B cell (primary cell): Measurements from ENCODE around the gene BCL2. TPM values are rescaled to one million over a fixed set of nuclear protein-coding genes. Genes with fewer than 3 reads are reported as not detected.

ENCODE experiments used
- ATAC-seq: fragments of 200-7000 bp; cut with Tn5 transposase; one replicate; pipeline ENCODE4 v1.10.0; 2021; ENCODE audit warnings: low read depth, mild to moderate bottlenecking, moderate number of reproducible peaks, moderate library complexity
- CTCF ChIA-PET: fragments of 350-600 bp; sonication (Branson Sonifier 250); formaldehyde crosslinking; loops from one replicate; lab custom pipeline; 2021; ENCODE audit warnings: antibody characterized with exemption, inconsistent platforms; lab: Charles Lee
- POLR2A ChIA-PET: fragments of 350-600 bp; sonication (Branson Sonifier 250); formaldehyde crosslinking; loops from one replicate; lab custom pipeline; 2021; ENCODE audit warnings: antibody characterized with exemption; lab: Charles Lee
- DNase-seq: peaks from one replicate; pipeline ENCODE4 v3.0.0; 2013
- H2AFZ ChIP-seq: 2 replicates; pipeline ENCODE4 v1.6.1; 2012; ENCODE audit warnings: mild to moderate bottlenecking, low read depth, low read length; ENCODE audit not compliant: insufficient read depth, poor library complexity, severe bottlenecking
- H3K27ac ChIP-seq, 2 donors: 1 replicate in 1 of 2; 2 replicates in 1 of 2; pipeline ENCODE4 v1.5.1; 2012 to 2013; ENCODE audit warnings: low read length in 2 of 2, mild to moderate bottlenecking in 2 of 2, moderate library complexity in 1 of 2
- H3K27me3 ChIP-seq, 4 experiments: fragments of 200-600 bp in 1 of 4; sonication (generic) in 1 of 4; replicated peaks in 1 of 4; 1 replicate in 2 of 4; 2 replicates in 2 of 4; pipeline versions ENCODE4 v1.6.1 to v1.7.0; 2013 to 2016; ENCODE audit warnings: low read length in 3 of 4, mild to moderate bottlenecking in 2 of 4, mixed read lengths in 1 of 4, moderate library complexity in 1 of 4; ENCODE audit not compliant: insufficient read depth in 4 of 4, control insufficient read depth in 3 of 4; ENCODE audit errors: control extremely low read depth in 1 of 4
- H3K36me3 ChIP-seq, 2 experiments: replicated peaks in 1 of 2; 1 replicate in 1 of 2; 2 replicates in 1 of 2; pipeline versions ENCODE4 v1.6.1 to v1.7.1; 2013; ENCODE audit warnings: low read length in 1 of 2; ENCODE audit not compliant: insufficient read depth in 2 of 2, control insufficient read depth in 1 of 2; ENCODE audit errors: control extremely low read depth in 1 of 2, extremely low read depth in 1 of 2
- H3K4me1 ChIP-seq, 2 donors: fragments of 200-600 bp in 1 of 2; sonication (generic) in 1 of 2; 1 replicate in 1 of 2; 2 replicates in 1 of 2; pipeline versions ENCODE4 v1.5.1 to v1.6.1; 2013 to 2017; ENCODE audit warnings: low read length in 2 of 2; ENCODE audit not compliant: control insufficient read depth in 2 of 2, insufficient read depth in 2 of 2
- H3K4me2 ChIP-seq: replicated peaks from 2 replicates; pipeline ENCODE3; 2012; ENCODE audit warnings: mild to moderate bottlenecking, low read depth, low read length; ENCODE audit not compliant: poor library complexity, severe bottlenecking
- H3K4me3 ChIP-seq, 5 experiments: fragments of 200-600 bp in 1 of 5; sonication (generic) in 1 of 5; 1 replicate in 3 of 5; 2 replicates in 2 of 5; pipeline versions ENCODE4 v1.5.1 to v1.7.0; 2011 to 2016; ENCODE audit warnings: low read length in 4 of 5, mild to moderate bottlenecking in 4 of 5, low read depth in 2 of 5, control low read depth in 1 of 5, moderate library complexity in 1 of 5; ENCODE audit not compliant: insufficient read depth in 1 of 5; ENCODE audit errors: control extremely low read depth in 1 of 5, extremely low read depth in 1 of 5
- H3K79me2 ChIP-seq: fragments of 200-600 bp; sonication (generic); one replicate; pipeline ENCODE4 v1.6.0; 2016; ENCODE audit warnings: low read length; ENCODE audit not compliant: control insufficient read depth, insufficient read depth
- H3K9ac ChIP-seq: fragments of 200-600 bp; sonication (generic); 2 replicates; pipeline ENCODE4 v1.6.1; 2017; ENCODE audit warnings: mild to moderate bottlenecking, low read length, moderate library complexity
- H3K9me3 ChIP-seq, 3 donors: one replicate each; pipeline versions ENCODE4 v1.6.1 to v1.7.1; 2013; ENCODE audit warnings: low read length in 2 of 3; ENCODE audit not compliant: control insufficient read depth in 2 of 3, insufficient read depth in 1 of 3; ENCODE audit errors: control extremely low read depth in 1 of 3
- H4K20me1 ChIP-seq: 2 replicates; pipeline ENCODE4 v1.6.0; 2012; ENCODE audit warnings: mild to moderate bottlenecking, low read length; ENCODE audit not compliant: insufficient read depth, control insufficient read depth, poor library complexity, severe bottlenecking
- H3K27ac Mint-ChIP-seq: one replicate; pipeline ENCODE4 v1.8.0; 2021; ENCODE audit warnings: mixed read lengths
- H3K27me3 Mint-ChIP-seq: one replicate; pipeline ENCODE4 v1.8.0; 2021; ENCODE audit warnings: mixed read lengths
- H3K4me1 Mint-ChIP-seq: one replicate; pipeline ENCODE4 v1.8.0; 2021; ENCODE audit warnings: mixed read lengths
- H3K4me3 Mint-ChIP-seq: one replicate; pipeline ENCODE4 v1.8.0; 2021; ENCODE audit warnings: mixed read lengths
- H3K9me3 Mint-ChIP-seq: one replicate; pipeline ENCODE4 v1.8.0; 2022; ENCODE audit warnings: mixed read lengths; ENCODE audit not compliant: insufficient read depth
- EZH2 ChIP-seq: IDR thresholded peaks from 2 replicates; pipeline ENCODE4 v1.6.1; 2012; ENCODE audit warnings: borderline replicate concordance, low read depth, mild to moderate bottlenecking, moderate library complexity, low read length; ENCODE audit not compliant: insufficient read depth, poor library complexity, severe bottlenecking
- WGBS: methylation state at CpG from one replicate; pipeline ENCODE4 v1.1.5; 2013; ENCODE audit warnings: missing lambda C conversion rate; ENCODE audit not compliant: insufficient coverage; 5-methylcytosine and 5-hydroxymethylcytosine counted together
- intact Hi-C: fragments of 100-400 bp; cut with micrococcal nuclease; formaldehyde crosslinking; loops from one replicate; pipeline ENCODE4 v1.10.0; 2022
- polyA plus RNA-seq: library from polyadenylated mRNA; depleted of rRNA; stranded (reverse); fragments of >200 nt; gene quantifications from 2 replicates; pipeline ENCODE4 v1.2.3, GENCODE V29; 2012
- total RNA-seq, 2 donors: library from RNA; stranded (reverse); fragments of 120-200 nt in 1 of 2; gene quantifications; 1 replicate in 1 of 2; 2 replicates in 1 of 2; pipeline versions ENCODE4 v1.2.3 to v1.2.4, GENCODE V29; 2013 to 2022
- TF ChIP-seq, protein P1 (sequence below): fragments of 200-600 bp; IDR thresholded peaks from one replicate; pipeline ENCODE4 v1.8.0; 2022; ENCODE audit warnings: antibody characterized with exemption, mild to moderate bottlenecking

Gene BCL2
- total and polyA plus RNA-seq, 2 donors (not counting 1 experiment from before 2014, with no cell fraction given), result 27.6 to 144 TPM

DNA sequence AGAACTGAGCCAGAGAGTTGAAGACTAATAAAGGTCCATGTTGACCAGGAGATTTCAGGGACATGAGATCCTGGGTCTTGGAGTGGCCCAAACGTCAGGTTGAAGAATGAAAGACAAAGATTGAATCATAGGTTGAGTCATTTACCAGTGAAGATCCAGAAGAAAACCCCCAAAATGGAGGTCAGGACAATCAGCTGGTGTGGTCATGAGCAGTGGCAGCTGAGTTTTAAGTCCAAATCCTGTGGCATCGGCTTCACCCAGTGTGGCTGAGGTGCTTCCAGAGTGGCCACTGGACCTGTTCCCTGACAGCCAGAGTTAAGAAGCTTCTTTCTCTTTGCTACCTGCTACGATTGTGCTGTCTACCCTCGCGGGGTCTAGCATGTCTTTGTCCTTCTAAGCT lies 234.0 kb downstream of the BCL2 start:
- no peak overlapping the region for H3K4me2 ChIP-seq
- H3K9me3 Mint-ChIP-seq, result no peaks in the 10 kb centered on the region
- intact Hi-C loops, result no loop called here
- no peaks in the 10 kb centered on the region for H3K4me1 ChIP-seq
- 100% methylated on average over 2 of the region's 5 CpGs for WGBS
- DNase-seq, result no peak
- no peaks in the 10 kb centered on the region for H4K20me1 ChIP-seq
- no peak overlapping the region for H3K27ac Mint-ChIP-seq
- no peak overlapping the region for H3K4me3 ChIP-seq
- H2AFZ ChIP-seq, result no peak overlapping the region
- no peak overlapping the region for H3K4me3 Mint-ChIP-seq
- H3K27me3 ChIP-seq, result no peaks in the 10 kb centered on the region
- H3K79me2 ChIP-seq, result no peaks in the 10 kb centered on the region
- ChIA-PET CTCF (interaction anchor here (1.2 to 1.5 kb wide), 3 partner anchors 10 to 69 kb away, joined by 3 to 5 read pairs (median 4); no protein-coding TSS in a partner anchor), POLR2A (no interaction called here)
- peaks cover 17% of the 10 kb centered on the region for H3K27me3 Mint-ChIP-seq
- H3K36me3 ChIP-seq, result no peaks in the 10 kb centered on the region
- H3K27ac ChIP-seq, result no peak overlapping the region
- ATAC-seq, result no peak
- TF ChIP-seq EZH2, result no peak
- TF ChIP-seq, protein P1, sequence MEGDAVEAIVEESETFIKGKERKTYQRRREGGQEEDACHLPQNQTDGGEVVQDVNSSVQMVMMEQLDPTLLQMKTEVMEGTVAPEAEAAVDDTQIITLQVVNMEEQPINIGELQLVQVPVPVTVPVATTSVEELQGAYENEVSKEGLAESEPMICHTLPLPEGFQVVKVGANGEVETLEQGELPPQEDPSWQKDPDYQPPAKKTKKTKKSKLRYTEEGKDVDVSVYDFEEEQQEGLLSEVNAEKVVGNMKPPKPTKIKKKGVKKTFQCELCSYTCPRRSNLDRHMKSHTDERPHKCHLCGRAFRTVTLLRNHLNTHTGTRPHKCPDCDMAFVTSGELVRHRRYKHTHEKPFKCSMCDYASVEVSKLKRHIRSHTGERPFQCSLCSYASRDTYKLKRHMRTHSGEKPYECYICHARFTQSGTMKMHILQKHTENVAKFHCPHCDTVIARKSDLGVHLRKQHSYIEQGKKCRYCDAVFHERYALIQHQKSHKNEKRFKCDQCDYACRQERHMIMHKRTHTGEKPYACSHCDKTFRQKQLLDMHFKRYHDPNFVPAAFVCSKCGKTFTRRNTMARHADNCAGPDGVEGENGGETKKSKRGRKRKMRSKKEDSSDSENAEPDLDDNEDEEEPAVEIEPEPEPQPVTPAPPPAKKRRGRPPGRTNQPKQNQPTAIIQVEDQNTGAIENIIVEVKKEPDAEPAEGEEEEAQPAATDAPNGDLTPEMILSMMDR, result no peak
- no peak overlapping the region for H3K9ac ChIP-seq
- no peaks in the 10 kb centered on the region for H3K9me3 ChIP-seq
- H3K4me1 Mint-ChIP-seq, result no peaks in the 10 kb centered on the region

DNA sequence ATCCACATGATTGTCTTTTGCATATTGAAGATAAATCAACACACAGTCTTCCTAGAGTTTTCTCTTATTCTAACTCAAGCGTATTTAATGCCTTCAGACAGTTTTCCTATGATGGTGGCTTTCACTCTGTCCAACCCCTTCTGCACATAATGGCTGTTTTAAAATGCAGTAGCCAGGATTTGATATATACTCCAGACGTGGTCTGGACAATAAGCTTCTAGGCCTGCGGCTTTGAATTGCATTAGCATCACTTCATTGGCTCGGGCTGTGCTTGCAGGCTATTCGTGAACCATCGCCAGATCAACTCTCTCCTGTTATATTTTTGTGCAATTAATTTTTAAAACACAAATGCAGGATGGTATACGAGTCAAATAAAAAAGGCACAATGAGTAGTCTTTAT lies 235.3 kb downstream of the BCL2 start:
- WGBS, result 100% methylated on average over 1 of the region's 7 CpGs
- Histone ChIP-seq H2AFZ (no peak overlapping the region), H3K9ac (no peak overlapping the region), H3K4me1 (peaks cover under 1% of the 10 kb centered on the region in 2 donors), H3K27me3 (no peaks in the 10 kb centered on the region), H3K4me3 (no peak overlapping the region), H3K36me3 (no peaks in the 10 kb centered on the region), H3K9me3 (peaks cover 0 to 5% (median 0%) of the 10 kb centered on the region in 3 donors), H3K79me2 (no peaks in the 10 kb centered on the region), H4K20me1 (no peaks in the 10 kb centered on the region), H3K4me2 (no peak overlapping the region), H3K27ac (no peak overlapping the region)
- no peak for TF ChIP-seq EZH2
- TF ChIP-seq, protein P1, result no peak
- Mint-ChIP-seq H3K4me1 (peaks cover 2% of the 10 kb centered on the region), H3K9me3 (peaks cover 6% of the 10 kb centered on the region), H3K27me3 (peaks cover 7% of the 10 kb centered on the region), H3K4me3 (no peak overlapping the region), H3K27ac (no peak overlapping the region)
- DNase-seq (no peak), ATAC-seq (no peak)
- POLR2A ChIA-PET, result no interaction called here
- CTCF ChIA-PET, result interaction anchor here (1.1 to 1.5 kb wide), 2 partner anchors 68 to 238 kb away, joined by 3 to 5 read pairs; no protein-coding TSS in a partner anchor
- intact Hi-C loops, result no loop called here
